GM23248 (cell line): ENCODE data around the gene BEND7. TPM values are rescaled to one million over a fixed set of nuclear protein-coding genes. Genes with fewer than 3 reads are reported as not detected.
"Not testable (repeated sequence)": the region's sequence is repeated elsewhere in the genome, so short reads cannot be mapped to it uniquely, and the experiment has no call there.

ENCODE experiments used
- DNase-seq: peaks from one replicate; pipeline ENCODE4 v3.0.0-alpha.2; 2015
- H2AFZ ChIP-seq: fragments of 200-600 bp; sonication (generic); 2 replicates; pipeline ENCODE4 v1.6.1; 2016; ENCODE audit warnings: antibody characterized with exemption
- H3F3A ChIP-seq: fragments of 200-600 bp; sonication (generic); 2 replicates; pipeline ENCODE4 v1.6.1; 2016; ENCODE audit warnings: mild to moderate bottlenecking, antibody characterized with exemption, mixed run types; ENCODE audit not compliant: insufficient read depth
- H3K27ac ChIP-seq: fragments of 200-600 bp; sonication (generic); 2 replicates; pipeline ENCODE4 v1.5.1; 2016; ENCODE audit warnings: mild to moderate bottlenecking
- H3K27me3 ChIP-seq: fragments of 200-600 bp; sonication (generic); replicated peaks from 2 replicates; pipeline ENCODE4 v1.6.1; 2016; ENCODE audit warnings: mild to moderate bottlenecking; ENCODE audit not compliant: insufficient read depth
- H3K36me3 ChIP-seq: fragments of 200-600 bp; sonication (generic); 2 replicates; pipeline ENCODE4 v1.6.1; 2016; ENCODE audit warnings: low read depth, mild to moderate bottlenecking
- H3K4me1 ChIP-seq: fragments of 200-600 bp; sonication (generic); 2 replicates; pipeline ENCODE4 v1.6.1; 2016; ENCODE audit warnings: mild to moderate bottlenecking; ENCODE audit not compliant: insufficient read depth
- H3K4me2 ChIP-seq: fragments of 200-600 bp; sonication (generic); one replicate; pipeline ENCODE4 v1.6.1; 2016; ENCODE audit warnings: mild to moderate bottlenecking; ENCODE audit not compliant: unreplicated experiment
- H3K4me3 ChIP-seq: fragments of 200-600 bp; sonication (generic); 2 replicates; pipeline ENCODE4 v1.5.1; 2016; ENCODE audit warnings: mild to moderate bottlenecking
- H3K79me2 ChIP-seq: fragments of 200-600 bp; sonication (generic); 2 replicates; pipeline ENCODE4 v1.6.1; 2016; ENCODE audit warnings: mild to moderate bottlenecking; ENCODE audit not compliant: insufficient read depth
- H3K9ac ChIP-seq: fragments of 200-600 bp; sonication (generic); 2 replicates; pipeline ENCODE4 v1.6.1; 2016; ENCODE audit warnings: mild to moderate bottlenecking
- H3K9me2 ChIP-seq: fragments of 200-600 bp; sonication (generic); 2 replicates; pipeline ENCODE4 v1.6.1; 2016; ENCODE audit warnings: mixed run types, mild to moderate bottlenecking, moderate library complexity; ENCODE audit not compliant: insufficient read depth
- H3K9me3 ChIP-seq: fragments of 200-600 bp; sonication (generic); one replicate; pipeline ENCODE4 v1.6.1; 2017; ENCODE audit warnings: low read depth
- H4K20me1 ChIP-seq: fragments of 200-600 bp; sonication (generic); 2 replicates; pipeline ENCODE4 v1.6.0; 2016; ENCODE audit not compliant: insufficient read depth
- EZH2 ChIP-seq: fragments of 200-600 bp; sonication (generic); IDR thresholded peaks from 2 replicates; pipeline ENCODE4 v1.6.1; 2018; ENCODE audit warnings: antibody characterized with exemption, mild to moderate bottlenecking; ENCODE audit not compliant: insufficient read depth, poor library complexity, severe bottlenecking
- EZH2phosphoT487 ChIP-seq: fragments of 200-600 bp; sonication (generic); IDR thresholded peaks from 2 replicates; pipeline ENCODE4 v1.6.1; 2018; ENCODE audit warnings: antibody characterized with exemption, moderate library complexity, mild to moderate bottlenecking, low read depth; ENCODE audit not compliant: insufficient read depth
- WGBS, 2 experiments: methylation state at CpG; one replicate each; pipeline ENCODE4 v1.1.6; 2015 to 2017; ENCODE audit warnings: low lambda C conversion rate in 2 of 2, low coverage in 1 of 2; ENCODE audit errors: missing lambda C conversion rate in 2 of 2; 5-methylcytosine and 5-hydroxymethylcytosine counted together
- in situ Hi-C: fragments of 300-500 bp; cut with MboI; formaldehyde crosslinking; loops from 2 replicates; pipeline ENCODE4 v1.15.0; 2020
- polyA plus RNA-seq: library from polyadenylated mRNA; unstranded; fragments of >200 nt; fragmentation: Nextera tagmentation; extraction: Ambion mirVana; gene quantifications from 2 replicates; pipeline ENCODE4 v1.2.1, GENCODE V29; 2016
- total RNA-seq: library from RNA; depleted of rRNA; stranded (reverse); fragments of >200 nt; shearing (Covaris generic); gene quantifications from 2 replicates; pipeline ENCODE4 v1.2.3, GENCODE V29; 2014

BEND7 gene
- total and polyA plus RNA-seq, 2 experiments from 2014 or later = 1.7 to 6.4 TPM

DNA sequence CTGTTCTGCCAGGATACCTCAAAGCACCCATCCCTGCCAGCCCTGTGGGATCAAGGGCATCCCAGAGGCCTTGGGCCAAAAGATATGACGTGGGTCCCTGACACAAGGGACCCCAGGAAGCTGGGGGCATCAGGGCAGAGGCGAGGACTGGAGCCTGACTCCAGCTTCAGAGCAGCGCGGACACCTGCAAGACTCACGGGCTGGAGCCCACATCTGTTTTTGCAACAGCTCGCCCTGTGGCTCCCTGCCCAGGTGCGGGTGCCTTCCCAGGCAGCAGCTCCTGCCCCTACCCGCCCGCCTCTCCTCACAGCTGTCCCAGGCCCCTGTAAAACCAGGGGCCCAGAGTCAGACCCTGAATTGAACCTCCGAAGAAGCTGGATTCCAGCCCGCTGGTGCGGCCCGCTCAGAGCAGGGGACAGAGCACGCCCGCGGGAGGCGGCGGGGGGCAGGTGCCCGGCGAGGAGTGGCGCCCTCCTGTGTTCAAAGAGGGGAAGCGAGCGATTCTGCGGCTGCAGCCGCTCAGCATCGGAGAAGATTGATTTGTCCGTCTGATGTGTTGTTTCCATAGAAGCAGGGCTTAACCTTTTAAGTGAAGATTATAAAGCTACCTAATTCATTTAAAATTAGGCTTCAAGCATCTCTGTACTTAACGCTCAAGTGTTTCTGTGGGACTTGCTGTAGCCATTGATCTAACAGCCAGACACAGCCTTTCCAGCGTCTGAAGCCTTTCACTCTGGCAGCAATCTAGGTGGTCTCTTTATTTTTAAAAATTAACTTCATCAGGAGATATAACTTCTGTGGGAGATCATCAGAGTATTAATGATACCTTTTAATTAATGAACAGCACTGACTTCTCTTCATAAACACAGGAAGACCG, 88.4 kb downstream of the BEND7 start:
- WGBS, 2 experiments = 5% methylated on average over 29 to 30 of the region's 30 CpGs
- no peaks in the 10 kb centered on the region for H3K79me2 ChIP-seq
- H3K4me3 ChIP-seq = peak overlapping the region; percentile 43
- H2AFZ ChIP-seq = peak overlapping the region; percentile 54
- no peaks in the 10 kb centered on the region for H4K20me1 ChIP-seq
- H3K4me2 ChIP-seq = peak overlapping the region; percentile 66
- H3F3A ChIP-seq = no peaks in the 10 kb centered on the region
- 0 out of 2 replicates have a peak, but pooled peaks cover 3% of the 10 kb centered on the region for H3K36me3 ChIP-seq
- no peaks in the 10 kb centered on the region for H3K9me3 ChIP-seq
- TF ChIP-seq EZH2phosphoT487 = no peak
- TF ChIP-seq EZH2 = no peak
- no peaks in the 10 kb centered on the region for H3K9me2 ChIP-seq
- no peak overlapping the region for H3K27ac ChIP-seq
- H3K9ac ChIP-seq = no peak overlapping the region
- no peaks in the 10 kb centered on the region for H3K4me1 ChIP-seq
- peaks cover 26% of the 10 kb centered on the region for H3K27me3 ChIP-seq
- in situ Hi-C loops = no loop called here
- DNase-seq = peak; percentile 71

- no peaks in the 10 kb centered on the region for H3K9me2 ChIP-seq
- H3K79me2 ChIP-seq = no peaks in the 10 kb centered on the region
- H3K4me2 ChIP-seq = peak overlapping the region; percentile 66
- no peak overlapping the region for H3K27ac ChIP-seq
- 9 to 13% methylated on average over 26 to 29 of the region's 29 CpGs for WGBS, 2 experiments
- H4K20me1 ChIP-seq = no peaks in the 10 kb centered on the region
- H3K36me3 ChIP-seq = 0 out of 2 replicates have a peak, but pooled peaks cover 3% of the 10 kb centered on the region
- no peaks in the 10 kb centered on the region for H3K9me3 ChIP-seq
- in situ Hi-C loops = no loop called here
- no peak overlapping the region for H3K9ac ChIP-seq
- no peak overlapping the region for H2AFZ ChIP-seq
- H3K27me3 ChIP-seq = peaks cover 26% of the 10 kb centered on the region
- DNase-seq = peak; percentile 35
- TF ChIP-seq EZH2phosphoT487 = no peak
- TF ChIP-seq EZH2 = peak; percentile 40
- no peaks in the 10 kb centered on the region for H3K4me1 ChIP-seq
- no peaks in the 10 kb centered on the region for H3F3A ChIP-seq
- peak overlapping the region; percentile 43 for H3K4me3 ChIP-seq
These were observed 89.3 kb downstream of the BEND7 start for GRCh38 chr10:13439313-13440184.

- Histone ChIP-seq H3K9me3 (no peaks in the 10 kb centered on the region), H3F3A (no peaks in the 10 kb centered on the region), H3K9ac (no peak overlapping the region), H3K79me2 (no peaks in the 10 kb centered on the region), H4K20me1 (no peaks in the 10 kb centered on the region), H3K4me2 (no peak overlapping the region), H2AFZ (no peak overlapping the region), H3K4me1 (no peaks in the 10 kb centered on the region), H3K36me3 (no peaks in the 10 kb centered on the region), H3K27ac (no peak overlapping the region), H3K9me2 (no peaks in the 10 kb centered on the region), H3K4me3 (no peak overlapping the region), H3K27me3 (peaks cover 34% of the 10 kb centered on the region)
- in situ Hi-C loops = no loop called here
- DNase-seq = no peak
- 60 to 61% methylated on average over 16 of the region's 16 CpGs for WGBS, 2 experiments
- TF ChIP-seq EZH2phosphoT487 (no peak), EZH2 (no peak)
These were observed 91.7 kb downstream of the BEND7 start for GRCh38 chr10:13437026-13437555.

GRCh38 chr10:13427943-13428342, 100.9 kb downstream of the BEND7 start:
- H3K4me1 ChIP-seq, H3F3A ChIP-seq, H3K9me3 ChIP-seq, H3K36me3 ChIP-seq, H3K9me2 ChIP-seq, H3K4me3 ChIP-seq, H3K4me2 ChIP-seq, H3K27ac ChIP-seq, H3K9ac ChIP-seq, H3K27me3 ChIP-seq, in situ Hi-C loops, H3K79me2 ChIP-seq, H2AFZ ChIP-seq, H4K20me1 ChIP-seq, DNase-seq: not testable (repeated sequence)
- 69 to 76% methylated on average over 8 of the region's 8 CpGs for WGBS, 2 experiments
